GM19463 (cell line): ENCODE measurements around the gene SLC9A9.
A peak's percentile ranks its signal among the peaks of the same experiment; 100 is the strongest.
"Not testable (repeated sequence)": the region's sequence is repeated elsewhere in the genome, so short reads cannot be mapped to it uniquely, and the experiment has no call there.

Experiments
- ATAC-seq: cut with Tn5 transposase; IDR thresholded peaks from one replicate; pipeline ENCODE4 v1.9.1; 2021; ENCODE audit warnings: mild to moderate bottlenecking, moderate library complexity; ENCODE audit not compliant: unreplicated experiment

SLC9A9 gene

GRCh38 chr3:143699424-143699823 is 148.8 kb downstream of the SLC9A9 start:
- no peak for ATAC-seq

- no peak for ATAC-seq
Measured at GRCh38 chr3:143698682-143699303, 149.5 kb downstream of the SLC9A9 start.

- ATAC-seq: no peak
Measured at GRCh38 chr3:143697975-143698374, 150.3 kb downstream of the SLC9A9 start.

- not testable (repeated sequence) for ATAC-seq
Measured at GRCh38 chr3:143695333-143695732, 152.9 kb downstream of the SLC9A9 start.

GRCh38 chr3:143693506-143693905 is 154.8 kb downstream of the SLC9A9 start:
- ATAC-seq: no peak

GRCh38 chr3:143686638-143687197 is 161.6 kb downstream of the SLC9A9 start:
- no peak for ATAC-seq

GRCh38 chr3:143685491-143685890 is 162.8 kb downstream of the SLC9A9 start:
- ATAC-seq: no peak

GRCh38 chr3:143677430-143677829 is 170.8 kb downstream of the SLC9A9 start:
- no peak for ATAC-seq

- ATAC-seq: no peak
Measured at GRCh38 chr3:143676747-143677146, 171.5 kb downstream of the SLC9A9 start.

- no peak for ATAC-seq
Measured at GRCh38 chr3:143676021-143676420, 172.2 kb downstream of the SLC9A9 start.

- ATAC-seq: peak; percentile 65
Measured at GRCh38 chr3:143674100-143674968, 173.9 kb downstream of the SLC9A9 start.

GRCh38 chr3:143672396-143673165 is 175.7 kb downstream of the SLC9A9 start:
- no peak for ATAC-seq

- no peak for ATAC-seq
Measured at GRCh38 chr3:143671626-143672025, 176.6 kb downstream of the SLC9A9 start.

GRCh38 chr3:143668924-143669790 is 179.1 kb downstream of the SLC9A9 start:
- peak; percentile 87 for ATAC-seq

- ATAC-seq: no peak
Measured at GRCh38 chr3:143668385-143668784, 179.9 kb downstream of the SLC9A9 start.

- no peak for ATAC-seq
Measured at GRCh38 chr3:143661677-143662076, 186.6 kb downstream of the SLC9A9 start.

GRCh38 chr3:143658861-143659260 is 189.4 kb downstream of the SLC9A9 start:
- ATAC-seq: no peak

- no peak for ATAC-seq
Measured at GRCh38 chr3:143658116-143658515, 190.2 kb downstream of the SLC9A9 start.

GRCh38 chr3:143657391-143657790 is 190.9 kb downstream of the SLC9A9 start:
- ATAC-seq: no peak

- no peak for ATAC-seq
Measured at GRCh38 chr3:143654906-143655305, 193.4 kb downstream of the SLC9A9 start.
